ENCODE results near the gene CCNJL.

DNA sequence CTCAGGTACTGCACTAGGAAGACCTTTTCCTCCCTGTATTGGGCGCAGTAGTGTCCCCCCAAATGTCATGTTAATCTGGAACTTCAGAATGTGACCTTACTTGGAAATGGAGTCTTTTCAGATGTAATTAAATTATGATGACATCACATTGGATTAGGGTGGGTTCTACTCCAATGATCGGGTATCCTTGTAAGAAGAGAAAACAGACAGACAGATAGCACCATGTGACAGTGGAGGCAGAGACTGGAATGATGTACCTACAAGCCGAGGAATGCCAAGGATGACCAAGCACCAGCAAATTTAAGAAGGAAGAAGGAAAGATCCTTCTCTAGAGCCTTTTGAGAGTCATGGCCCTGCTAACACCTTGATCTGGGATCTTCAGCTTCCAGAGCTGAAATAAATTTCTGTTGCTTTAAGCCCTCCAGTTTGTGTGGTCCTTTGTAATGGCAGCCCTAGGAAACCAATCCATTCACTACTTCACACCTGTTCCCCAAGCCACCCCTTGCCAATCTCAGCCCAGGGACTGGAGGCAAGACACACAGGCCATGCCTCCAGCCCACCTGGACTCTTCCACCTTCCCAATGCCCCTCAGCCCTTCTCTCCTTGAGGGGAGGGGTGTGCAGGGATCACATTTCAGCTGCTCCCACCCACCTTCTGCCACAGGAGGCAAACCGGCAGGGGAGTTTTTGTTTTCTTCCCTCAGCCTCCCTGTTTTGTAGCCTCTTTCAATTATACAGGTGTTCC lies 1.6 kb downstream of the CCNJL start:
- TF ChIP-seq, protein P1, sequence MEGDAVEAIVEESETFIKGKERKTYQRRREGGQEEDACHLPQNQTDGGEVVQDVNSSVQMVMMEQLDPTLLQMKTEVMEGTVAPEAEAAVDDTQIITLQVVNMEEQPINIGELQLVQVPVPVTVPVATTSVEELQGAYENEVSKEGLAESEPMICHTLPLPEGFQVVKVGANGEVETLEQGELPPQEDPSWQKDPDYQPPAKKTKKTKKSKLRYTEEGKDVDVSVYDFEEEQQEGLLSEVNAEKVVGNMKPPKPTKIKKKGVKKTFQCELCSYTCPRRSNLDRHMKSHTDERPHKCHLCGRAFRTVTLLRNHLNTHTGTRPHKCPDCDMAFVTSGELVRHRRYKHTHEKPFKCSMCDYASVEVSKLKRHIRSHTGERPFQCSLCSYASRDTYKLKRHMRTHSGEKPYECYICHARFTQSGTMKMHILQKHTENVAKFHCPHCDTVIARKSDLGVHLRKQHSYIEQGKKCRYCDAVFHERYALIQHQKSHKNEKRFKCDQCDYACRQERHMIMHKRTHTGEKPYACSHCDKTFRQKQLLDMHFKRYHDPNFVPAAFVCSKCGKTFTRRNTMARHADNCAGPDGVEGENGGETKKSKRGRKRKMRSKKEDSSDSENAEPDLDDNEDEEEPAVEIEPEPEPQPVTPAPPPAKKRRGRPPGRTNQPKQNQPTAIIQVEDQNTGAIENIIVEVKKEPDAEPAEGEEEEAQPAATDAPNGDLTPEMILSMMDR (conservative IDR thresholded peaks at IDR 0.05; ENCODE audit: low read length) = no peak
- TF ChIP-seq EZH2phosphoT487 (IDR thresholded peaks at IDR 0.05; ENCODE audit: borderline replicate concordance, low read depth, low read length) = no peak

All from OCI-LY7 (cell line).